Hepatocyte (in vitro differentiated cells): Measurements from ENCODE around the gene XPNPEP2.

Experiments used
- CTCF ChIP-seq: fragments of 200-600 bp; sonication (generic); IDR thresholded peaks from 2 replicates; pipeline ENCODE4 v1.5.1; 2016; ENCODE audit warnings: antibody characterized with exemption, mild to moderate bottlenecking; ENCODE audit not compliant: poor library complexity
- EZH2 ChIP-seq: fragments of 200-600 bp; sonication (generic); IDR thresholded peaks from 2 replicates; pipeline ENCODE4 v1.6.1; 2016; ENCODE audit warnings: antibody characterized with exemption, mild to moderate bottlenecking, borderline replicate concordance
- EZH2phosphoT487 ChIP-seq: fragments of 200-600 bp; sonication (generic); IDR thresholded peaks from one replicate; pipeline ENCODE4 v1.6.1; 2018; ENCODE audit warnings: antibody characterized with exemption, mild to moderate bottlenecking, low read depth, moderate library complexity; ENCODE audit not compliant: unreplicated experiment, severe bottlenecking

- TF ChIP-seq CTCF (no peak), EZH2 (no peak), EZH2phosphoT487 (no peak)
These were observed 33.3 kb upstream of the XPNPEP2 start for GRCh38 chrX:129705377-129705925.
